ENCODE measurements around the gene TMEM115.

Gene TMEM115, protein sequence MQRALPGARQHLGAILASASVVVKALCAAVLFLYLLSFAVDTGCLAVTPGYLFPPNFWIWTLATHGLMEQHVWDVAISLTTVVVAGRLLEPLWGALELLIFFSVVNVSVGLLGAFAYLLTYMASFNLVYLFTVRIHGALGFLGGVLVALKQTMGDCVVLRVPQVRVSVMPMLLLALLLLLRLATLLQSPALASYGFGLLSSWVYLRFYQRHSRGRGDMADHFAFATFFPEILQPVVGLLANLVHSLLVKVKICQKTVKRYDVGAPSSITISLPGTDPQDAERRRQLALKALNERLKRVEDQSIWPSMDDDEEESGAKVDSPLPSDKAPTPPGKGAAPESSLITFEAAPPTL

DNA sequence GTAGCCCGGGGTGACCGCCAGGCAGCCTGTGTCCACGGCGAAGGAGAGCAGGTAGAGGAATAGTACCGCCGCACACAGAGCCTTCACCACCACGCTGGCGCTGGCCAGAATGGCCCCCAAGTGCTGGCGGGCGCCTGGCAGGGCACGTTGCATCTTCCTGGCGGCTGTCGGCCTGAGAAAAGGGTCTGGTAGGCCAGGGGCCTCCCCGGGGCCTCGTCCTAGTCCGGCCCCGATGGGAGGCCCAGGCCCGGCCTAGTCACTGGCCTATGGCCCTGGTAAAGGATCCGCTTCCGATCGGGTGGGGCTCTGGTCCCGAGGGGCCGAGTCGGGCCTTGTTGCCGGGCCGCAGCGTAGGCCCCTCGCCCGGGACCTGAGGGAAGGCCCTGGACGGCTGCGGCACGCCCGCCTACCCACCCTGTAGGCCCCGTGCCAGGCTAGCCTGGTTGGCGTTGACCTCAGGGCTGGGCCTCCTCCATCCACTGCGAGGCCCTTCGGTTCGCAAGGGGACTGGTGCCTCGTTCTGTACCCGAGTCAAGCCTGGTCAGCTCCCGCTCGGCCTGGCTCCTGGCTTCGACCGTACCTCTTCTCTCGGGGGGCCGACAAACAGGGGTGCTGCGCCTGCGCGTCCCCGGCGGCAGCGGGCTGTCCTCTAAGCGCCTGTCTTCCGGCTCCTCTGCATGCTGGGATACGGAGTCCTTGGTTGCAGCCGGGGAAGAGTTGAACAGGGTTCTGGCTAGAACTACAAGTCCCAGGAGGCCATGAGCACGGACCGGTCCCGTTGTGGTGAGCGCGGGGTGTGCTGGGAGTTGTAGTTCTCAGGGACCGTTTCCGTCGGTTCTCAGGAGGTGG is at the start of gene TMEM115:
TMEM115 (minus strand) TSS at position 611 of the 849 bp plus-strand sequence; CDS start at position 153, 458 bp downstream.
- peak; percentile 94 to 98 for DNase-seq

DNA sequence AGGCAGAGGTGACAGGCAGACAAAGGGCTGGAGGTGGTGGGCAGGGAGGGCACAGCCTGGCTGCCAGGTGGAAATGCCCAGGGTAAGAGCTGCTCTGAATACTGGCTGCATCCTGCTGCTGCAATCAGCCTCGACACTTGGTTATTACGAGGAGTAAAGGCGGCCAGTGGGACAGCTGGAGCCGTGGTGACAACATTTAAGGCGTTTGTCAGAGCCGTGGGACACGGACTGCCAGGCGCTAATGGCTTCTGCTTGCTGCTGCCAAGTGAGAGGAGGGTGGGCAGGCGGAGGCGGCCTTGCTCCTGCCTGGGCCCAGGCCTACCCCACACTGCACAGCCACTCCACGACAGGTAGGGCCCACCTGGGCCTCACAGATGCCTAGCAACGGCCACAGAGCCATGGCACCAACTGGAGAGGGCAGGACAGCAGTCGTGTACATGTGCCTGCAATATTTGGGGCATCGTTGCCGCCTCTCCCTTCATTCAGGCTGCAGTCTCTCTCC is 49.2 kb upstream of the TMEM115 start:
- DNase-seq = no peak

DNA sequence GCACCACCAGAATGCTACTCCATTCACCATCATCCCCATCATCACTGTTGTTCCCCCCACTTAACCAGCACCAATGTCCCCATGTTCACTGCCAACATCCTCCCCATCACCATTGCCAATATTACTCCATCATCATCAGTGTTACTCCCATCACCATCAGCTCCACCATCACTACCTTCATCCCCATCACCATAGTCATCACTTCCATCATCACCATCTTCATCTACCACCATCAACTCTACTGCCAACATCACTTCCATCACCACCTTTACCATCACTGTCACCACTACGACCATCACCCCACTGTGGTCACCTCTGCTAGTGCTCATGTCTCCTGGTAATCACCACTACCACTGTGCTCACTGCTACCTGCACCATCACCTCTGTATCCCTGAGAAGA is 47.2 kb upstream of the TMEM115 start:
- DNase-seq = no peak

DNA sequence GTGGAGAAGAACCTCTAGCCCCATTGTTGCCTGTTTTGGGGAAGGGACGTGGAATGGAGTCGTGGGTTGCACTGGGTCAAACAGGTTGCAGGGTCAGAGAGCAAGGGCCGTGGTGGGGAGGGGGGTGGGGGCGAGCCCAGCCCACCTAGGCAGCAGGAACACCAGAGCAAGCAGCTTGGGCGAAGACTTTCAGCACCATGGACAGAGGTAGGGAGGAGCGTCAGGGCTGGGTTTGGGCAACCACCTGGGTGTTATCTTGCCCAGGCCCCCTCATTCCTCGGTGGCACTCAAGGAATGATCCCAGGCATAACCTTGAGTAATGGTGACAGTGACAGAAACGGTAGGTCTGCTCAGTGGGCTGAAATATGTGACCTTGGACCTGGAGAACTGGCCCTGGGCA is 45.9 kb upstream of the TMEM115 start:
- DNase-seq = no peak

DNA sequence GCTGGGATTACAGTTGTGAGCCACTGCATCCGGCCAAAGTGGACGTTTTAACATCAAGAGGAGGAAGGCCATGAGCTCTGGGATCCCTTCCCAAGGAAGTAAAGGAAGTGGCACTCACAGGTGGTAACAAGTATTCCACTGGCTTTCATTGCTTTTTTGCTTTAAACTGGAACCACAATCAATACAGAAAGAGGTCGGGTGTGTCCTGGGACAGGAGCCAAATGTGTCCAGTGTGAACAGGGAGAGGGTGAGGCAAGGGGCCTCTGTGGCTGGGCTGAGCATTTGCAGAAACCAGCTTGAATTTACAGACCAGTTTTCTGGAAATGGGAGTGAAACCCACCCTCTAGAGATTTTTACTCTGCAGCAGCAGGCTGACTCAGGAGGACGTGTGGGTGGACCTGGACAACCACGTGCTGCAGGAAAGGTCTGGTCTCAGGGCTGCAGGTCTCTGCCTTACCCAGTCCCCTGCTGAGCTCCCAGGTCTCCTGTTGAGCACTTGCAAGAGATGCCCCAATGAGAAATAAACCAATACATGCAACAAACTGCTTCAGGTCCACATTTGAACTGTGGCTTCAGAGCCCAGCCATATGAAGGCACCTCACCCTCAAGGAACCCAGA is 42.8 kb upstream of the TMEM115 start:
- DNase-seq = no peak

DNA sequence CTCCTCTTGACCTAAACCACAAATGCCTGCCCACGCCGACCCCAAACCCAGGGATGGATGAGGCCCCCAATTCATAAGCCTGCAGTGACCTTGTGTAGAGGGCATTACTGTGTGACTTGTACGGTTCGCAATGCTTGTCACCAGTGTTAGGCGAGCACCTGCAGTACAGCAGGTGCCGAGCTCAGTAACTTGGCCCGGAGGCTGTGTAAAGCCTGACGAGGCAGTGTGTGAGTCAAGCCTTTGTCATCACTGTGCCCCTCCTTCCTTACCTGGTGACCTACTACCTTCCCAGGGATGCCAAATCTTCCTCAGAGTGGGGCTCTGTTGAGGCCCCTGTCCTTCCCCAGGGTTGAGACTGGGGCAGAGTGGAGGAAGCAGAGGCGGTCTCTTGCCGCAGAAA is 37.2 kb upstream of the TMEM115 start:
- no peak for DNase-seq

DNA sequence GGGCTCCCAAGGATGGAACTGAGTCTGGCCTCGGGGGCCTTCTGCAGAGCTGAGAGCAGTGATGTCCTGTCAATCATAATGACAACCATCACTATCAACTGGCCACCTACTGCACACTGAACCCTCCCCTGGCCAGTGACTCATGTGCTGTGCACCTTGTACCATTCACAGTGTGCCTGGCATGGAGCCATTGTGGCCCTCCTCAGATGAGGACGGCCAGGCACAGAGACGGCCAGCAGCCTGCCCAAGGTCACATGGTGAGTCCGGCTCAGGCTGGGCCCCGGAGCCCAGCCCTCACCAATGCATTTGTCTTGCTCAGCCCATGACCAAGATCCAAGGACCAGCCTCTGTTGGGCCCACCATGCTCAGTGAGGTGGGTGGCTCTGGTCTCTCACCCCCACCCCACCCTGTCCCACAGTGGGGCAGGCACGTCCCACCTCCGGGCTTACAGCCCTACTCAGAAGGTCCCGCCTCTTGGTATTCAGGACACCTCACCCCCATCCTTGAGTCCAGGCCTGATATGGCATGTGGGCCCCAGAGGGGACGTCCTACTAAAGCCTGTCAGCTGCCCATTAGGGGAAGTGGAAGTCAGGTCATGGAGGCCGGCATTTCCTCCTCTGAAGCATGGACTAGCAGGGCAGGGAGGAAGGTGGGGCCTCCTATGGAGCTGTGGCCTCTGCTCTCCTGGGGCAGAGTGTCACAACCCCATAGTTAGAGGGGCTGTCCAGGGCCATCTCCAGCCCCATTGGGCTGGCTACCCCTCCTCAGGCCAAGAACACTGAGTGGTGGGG is 35.9 kb upstream of the TMEM115 start:
- no peak for DNase-seq

DNA sequence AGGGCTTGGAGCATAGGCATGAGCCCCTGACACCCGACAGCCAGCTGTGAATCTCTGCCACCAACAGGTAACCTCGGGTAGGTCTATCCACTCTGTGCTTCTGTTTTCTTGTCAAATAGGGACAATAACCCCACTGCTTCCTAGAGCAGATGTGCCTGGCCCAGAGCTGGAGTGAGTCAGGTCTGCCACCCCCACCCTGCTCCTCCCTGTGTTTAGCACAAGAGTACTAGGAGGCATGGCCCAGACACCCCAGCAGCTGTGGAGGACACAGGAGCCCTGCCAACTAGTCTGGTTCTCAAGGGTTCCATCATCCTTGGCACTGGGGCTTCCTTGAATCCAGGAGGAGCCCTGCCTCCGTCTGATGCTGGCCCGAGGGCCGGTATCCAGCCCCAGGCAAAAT is 33.7 kb upstream of the TMEM115 start:
- no peak for DNase-seq

DNA sequence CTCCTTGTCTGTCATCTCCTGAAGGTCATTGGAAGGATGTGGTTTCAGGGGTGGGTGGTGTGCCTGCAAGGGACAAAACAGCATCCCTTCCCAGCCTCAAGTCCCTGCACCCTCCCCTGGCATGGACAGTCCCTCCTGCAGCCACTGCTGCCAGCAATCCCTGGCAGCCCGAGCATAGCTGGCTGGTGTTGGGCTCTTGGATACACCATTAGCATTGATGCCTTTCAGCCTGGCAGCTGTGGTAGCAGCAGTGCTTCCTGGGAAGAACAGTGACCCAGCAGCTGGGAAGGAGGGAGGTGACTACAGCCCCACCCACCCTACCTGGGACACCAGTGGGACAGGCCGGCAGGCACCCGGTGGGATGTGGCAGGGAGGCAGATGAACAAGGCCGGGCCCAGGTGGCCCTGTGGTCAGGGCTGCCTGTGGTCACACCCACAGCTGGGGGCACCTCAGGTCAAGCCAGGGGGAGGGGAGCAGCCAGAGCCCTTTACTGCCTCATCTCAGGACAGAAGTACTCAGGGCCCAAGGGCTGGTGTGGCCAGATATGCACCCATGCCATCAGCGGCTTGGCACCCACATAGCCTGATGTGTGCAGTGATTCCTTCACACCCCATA is 32.9 kb upstream of the TMEM115 start:
- no peak for DNase-seq

DNA sequence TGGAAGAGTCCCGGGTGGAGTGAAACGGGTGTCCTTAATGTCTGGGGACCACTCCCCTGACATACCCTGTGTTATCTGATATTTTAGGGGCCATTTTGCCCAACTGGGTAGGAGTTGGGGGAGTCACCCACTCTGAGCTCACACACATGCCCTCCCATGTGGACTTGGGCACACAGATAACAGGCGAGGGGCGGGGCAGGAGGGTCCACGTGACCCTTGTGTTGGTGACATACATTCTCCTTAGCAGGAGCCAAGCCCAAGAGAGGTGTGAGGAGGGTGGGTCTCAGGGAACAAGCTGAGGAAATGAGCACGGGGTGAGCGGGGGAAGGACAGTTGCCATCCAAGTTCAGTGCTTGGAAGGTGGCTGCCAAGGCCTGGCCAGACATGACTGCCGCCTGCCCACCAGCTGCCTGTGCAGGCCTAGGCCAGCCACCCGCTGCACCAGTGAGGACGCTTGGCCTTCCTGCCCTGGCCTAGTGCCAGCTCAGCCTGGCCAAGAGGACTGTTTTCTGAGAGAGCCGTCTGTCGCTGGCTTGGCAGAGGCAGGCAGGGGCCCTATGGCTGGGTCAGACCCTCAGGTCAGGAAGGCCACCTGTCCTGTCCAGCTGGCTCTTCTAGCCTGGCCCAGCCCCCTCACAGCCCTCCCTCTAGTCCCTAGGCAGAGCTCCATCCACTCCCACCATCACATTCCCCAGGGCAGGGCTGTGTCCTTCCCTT is 31.3 kb upstream of the TMEM115 start:
- no peak for DNase-seq

DNA sequence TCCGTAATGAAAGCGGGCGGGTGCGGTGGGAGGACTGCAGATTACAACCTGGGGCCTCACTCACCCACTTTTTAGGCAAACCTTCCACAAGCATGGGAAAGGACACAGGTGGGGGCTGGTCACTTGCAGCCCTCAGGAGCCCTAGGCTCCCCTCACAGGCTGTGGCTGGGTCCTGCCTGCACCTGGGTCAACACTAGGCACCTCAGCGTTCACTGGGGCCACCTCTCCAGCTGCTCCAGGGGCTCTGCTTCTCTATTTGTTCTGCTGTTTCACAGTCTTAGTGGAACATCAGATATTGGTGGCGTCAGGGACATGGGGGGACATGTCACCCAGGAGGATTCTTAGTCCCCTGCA is 30.1 kb upstream of the TMEM115 start:
- DNase-seq = no peak

DNA sequence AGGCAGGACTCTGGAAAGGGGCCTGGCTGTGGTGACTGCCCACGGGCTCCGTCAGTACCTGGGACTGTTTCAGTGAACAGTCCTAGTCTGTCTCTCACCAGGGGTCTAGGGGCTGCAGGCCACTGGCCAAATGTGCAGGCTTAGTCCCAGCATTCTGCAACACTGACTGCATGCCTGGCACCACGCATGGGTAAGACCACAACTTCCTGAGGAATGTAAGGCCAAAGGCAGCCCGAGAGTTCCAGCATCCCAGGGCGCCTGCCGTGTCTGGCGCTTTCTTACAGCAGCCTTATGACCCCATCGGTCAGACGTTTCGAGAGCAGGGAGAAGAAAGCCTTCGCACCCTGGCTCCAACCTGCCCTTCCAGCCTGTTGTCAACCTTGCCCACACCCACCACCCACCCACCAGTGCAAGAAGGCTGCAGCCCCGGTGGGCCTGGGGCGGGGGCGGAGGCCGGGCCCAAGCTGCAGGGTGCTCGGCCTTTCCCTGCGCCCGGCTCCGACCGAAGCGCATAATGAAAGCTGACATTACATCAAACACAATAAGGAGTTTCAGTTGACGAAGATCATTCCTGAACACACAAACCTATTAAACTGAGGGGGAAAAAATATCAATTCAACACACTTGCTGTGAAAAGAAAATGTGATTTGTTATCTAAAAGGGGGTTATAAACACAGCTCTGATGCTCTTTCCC is 29.5 kb upstream of the TMEM115 start:
- no peak for DNase-seq

DNA sequence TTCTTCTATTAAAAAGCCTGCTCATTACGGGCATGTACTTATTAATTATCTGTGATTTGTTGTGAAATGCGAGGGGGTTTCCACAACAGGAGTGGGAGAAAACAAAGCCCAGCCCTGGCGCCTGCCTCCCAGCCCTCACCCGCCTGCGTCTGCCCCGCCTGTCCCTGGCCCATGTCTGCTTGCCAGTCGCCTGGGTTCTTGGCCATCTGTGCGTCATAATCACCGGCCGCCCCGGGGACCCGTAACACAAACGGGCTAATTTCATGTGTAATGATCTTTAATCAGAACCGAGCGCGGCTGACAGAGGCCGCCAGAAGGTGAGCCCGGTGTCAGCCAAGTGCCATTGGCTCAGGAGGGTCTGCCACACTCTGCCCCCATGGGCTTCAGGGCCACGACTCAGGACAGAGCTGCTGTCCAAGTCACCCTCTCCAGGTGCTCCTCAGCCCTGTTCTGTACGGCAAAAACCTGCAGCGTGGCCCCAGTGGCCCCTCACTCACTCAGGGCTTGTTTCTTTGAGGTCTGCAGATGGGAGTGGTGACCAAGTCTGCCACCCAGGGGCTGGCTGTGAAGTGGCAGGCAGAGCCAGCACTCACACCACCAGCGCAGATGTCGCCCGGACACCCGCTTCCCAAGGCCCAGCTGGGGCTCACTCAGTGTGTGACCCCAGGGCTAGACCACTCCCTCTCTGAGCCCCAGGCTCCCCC is 28.8 kb upstream of the TMEM115 start:
- DNase-seq = no peak

DNA sequence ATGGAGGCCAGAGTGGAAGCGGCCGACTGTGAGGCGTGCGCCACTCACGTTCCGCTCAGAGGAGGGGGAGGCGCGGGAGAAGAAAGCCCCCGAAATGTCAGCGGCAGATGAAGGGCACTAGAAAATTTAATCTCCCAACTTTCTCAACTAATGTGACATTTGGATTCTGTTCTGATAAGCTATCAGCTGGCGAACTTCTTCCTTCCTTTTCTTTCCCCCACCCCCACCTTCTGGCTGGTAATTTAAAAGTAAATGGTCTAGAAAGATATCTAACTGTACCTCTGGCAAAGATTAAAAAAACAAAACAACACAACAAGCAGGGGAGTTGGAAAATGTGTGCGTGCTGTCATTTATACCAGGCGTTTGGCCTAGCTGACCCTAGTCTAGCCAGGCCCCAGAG is 26.4 kb upstream of the TMEM115 start:
- DNase-seq = no peak

DNA sequence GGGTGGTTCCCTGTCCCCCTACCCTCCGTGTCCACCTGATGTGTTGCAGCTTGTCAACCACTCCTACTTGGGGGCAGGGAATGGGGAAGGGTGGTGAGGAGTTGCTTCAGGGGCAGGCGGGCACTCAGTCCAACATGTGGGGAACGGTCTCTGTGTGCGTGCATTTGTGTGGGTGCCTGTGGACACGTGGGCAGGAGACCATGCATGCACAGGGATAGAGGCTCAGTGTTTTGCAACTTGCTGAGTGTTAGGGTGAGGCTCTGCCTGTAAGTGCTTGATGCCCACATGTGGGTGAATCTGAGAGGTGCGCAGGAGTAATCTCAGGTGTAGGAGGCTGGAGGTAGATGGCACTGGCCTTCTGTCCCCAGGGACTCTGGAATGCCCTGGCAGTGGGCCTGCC is 24.4 kb upstream of the TMEM115 start:
- DNase-seq = no peak

DNA sequence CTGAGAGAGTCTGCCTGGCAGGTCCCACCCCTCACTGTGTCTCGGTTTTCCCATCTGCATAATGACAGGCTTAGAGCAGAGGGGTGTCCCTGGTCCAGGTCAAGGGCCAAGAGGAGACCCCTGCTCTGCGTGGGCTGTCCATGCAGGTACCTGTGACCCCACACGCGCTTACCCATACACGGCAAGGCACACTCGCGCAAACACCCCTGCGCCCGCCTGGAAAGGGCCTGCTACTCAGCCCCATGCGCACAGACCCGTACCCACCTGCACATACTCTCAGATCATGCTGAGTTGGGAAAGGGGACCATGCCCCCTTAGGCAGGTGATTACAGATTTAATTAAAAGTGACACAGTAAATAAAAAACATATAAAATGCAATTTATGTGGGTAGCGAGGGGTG is 23.4 kb upstream of the TMEM115 start:
- no peak for DNase-seq

DNA sequence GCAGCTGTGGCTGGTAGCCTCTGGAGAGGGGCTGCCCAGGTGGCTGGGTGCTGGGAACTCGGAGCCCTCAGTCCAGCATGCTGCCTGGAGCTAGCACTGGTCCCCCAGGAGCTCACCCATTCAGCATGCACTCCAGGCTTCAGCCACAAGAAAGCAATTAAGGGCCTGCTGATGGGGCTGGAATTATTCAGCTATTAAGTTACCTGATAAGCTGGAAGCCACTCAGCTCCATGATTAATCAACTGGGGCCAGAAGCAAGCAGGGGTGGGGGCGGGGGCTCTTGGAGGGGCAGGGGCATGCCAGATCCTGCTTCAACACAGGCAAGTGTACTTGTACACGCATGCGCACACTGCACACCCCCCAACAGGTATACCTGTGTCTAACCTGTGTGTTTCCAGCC is 22.1 kb upstream of the TMEM115 start:
- DNase-seq = peak; percentile 12 to 35

DNA sequence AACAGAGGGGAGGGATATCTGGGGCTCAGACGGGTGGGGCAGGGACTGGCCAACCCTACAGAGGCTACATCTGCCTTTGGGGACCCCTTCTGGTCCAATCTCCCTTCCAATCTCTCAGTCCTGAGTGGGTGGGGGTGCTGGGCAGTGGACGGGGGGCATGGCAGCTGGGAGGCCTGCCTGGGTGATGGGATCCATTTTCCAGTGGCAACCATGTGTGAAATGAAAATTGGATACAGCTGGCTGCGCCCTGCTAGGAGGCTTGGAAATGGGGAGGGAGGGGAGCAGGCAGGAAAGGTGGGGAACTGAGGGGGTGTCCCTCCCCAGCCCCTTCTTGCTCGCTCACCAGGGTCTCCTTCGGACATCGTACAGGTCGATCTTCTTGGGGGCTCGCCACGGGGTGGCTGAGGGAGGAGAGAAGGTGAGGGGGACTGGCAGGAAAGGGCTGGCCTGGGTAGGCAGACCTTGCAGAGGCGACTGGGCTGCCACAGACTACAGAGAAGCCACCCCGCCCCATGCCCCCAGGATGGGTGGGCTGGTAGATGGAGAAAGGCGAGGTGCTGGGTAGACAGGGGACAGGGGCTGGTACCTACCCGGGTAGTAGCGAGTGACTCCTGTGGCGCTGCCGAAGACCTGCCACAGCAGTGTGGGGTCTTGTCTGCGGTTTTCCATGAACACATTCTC is 21.2 kb upstream of the TMEM115 start:
- DNase-seq = no peak

DNA sequence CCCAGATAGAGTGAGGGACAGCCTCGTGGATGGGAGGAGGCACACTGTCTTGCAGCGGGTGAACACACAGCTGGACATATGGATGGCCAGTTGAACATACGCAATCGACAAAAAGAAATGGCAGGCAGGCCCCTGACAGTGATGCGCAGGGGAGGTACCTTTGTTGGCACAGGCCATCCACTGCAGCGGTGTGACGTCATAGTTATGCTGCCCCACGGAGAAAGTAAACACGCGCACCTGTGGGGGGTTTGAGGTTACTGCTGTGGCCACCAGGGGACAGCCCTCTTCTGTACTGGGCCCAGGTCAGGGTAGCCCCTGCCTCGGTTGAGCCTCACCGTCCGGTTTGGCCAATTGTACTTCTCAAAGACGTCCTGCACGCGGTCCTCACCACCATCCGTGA is 19.4 kb upstream of the TMEM115 start:
- DNase-seq = no peak

DNA sequence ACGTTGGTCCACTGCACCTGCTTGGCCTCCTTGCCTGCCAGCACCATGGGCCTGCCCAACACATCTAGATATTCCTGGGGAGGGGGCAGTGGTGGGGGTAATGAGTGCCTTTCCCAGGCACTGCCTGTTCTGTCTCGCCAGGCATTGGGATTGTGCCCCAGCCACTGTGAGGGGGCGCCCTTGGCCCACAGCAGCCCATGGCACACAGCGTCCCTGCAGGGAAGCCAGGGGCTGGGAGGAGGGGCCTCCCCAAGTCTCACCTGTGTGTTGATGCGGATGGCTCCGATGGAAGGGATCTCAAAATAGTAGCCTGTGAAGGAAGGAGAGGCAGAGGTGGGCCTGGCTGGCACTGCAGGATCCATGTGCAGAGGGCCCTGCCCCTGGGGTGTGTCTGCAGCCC is 18.7 kb upstream of the TMEM115 start:
- DNase-seq = no peak
